ENCODE results near the gene NFIA. TPM values are rescaled to one million over a fixed set of nuclear protein-coding genes. Genes with fewer than 3 reads are reported as not detected.

NFIA gene
- total and polyA plus RNA-seq, 2 donors (not counting 1 experiment from before 2014, with no cell fraction given), result 5.4 to 11.0 TPM

- H3K27me3 ChIP-seq (ENCODE audit: control insufficient read depth, insufficient read depth, low read length), result no peaks in the 10 kb centered on the region
- no peak overlapping the region for H3K4me3 ChIP-seq (replicated peaks in 1 of 4; ENCODE audit: control extremely low read depth in 1 of 4, insufficient read depth in 1 of 4, low read depth in 3 of 4, low read length in 4 of 4)
- H4K20me1 ChIP-seq (ENCODE audit: control insufficient read depth, extremely low read depth, insufficient read depth, low read length), result no peaks in the 10 kb centered on the region
- TF ChIP-seq CTCF (conservative IDR thresholded peaks at IDR 0.05 in 1 of 2, IDR thresholded peaks at IDR 0.05 in 1 of 2; ENCODE audit: low read depth in 1 of 2, low read length in 2 of 2) (no peak), EZH2 (IDR thresholded peaks at IDR 0.05; ENCODE audit: low read length, missing control alignments) (no peak)
- no peak overlapping the region for H3K9ac ChIP-seq (ENCODE audit: insufficient read depth, low read length)
- H3K9me3 ChIP-seq (ENCODE audit: control insufficient read depth, insufficient read depth, low read depth, low read length), result no peaks in the 10 kb centered on the region
- H3K4me1 ChIP-seq (ENCODE audit: control insufficient read depth, extremely low read depth, insufficient read depth, low read length), result no peaks in the 10 kb centered on the region
- H3K36me3 ChIP-seq (ENCODE audit: control insufficient read depth, insufficient read depth, low read length), result no peaks in the 10 kb centered on the region
- no peak overlapping the region for H3K4me2 ChIP-seq (ENCODE audit: extremely low read depth, insufficient read depth, low read length)
- H3K27ac ChIP-seq (ENCODE audit: insufficient read depth, low read length), result no peak overlapping the region
- H3K79me2 ChIP-seq (ENCODE audit: control insufficient read depth, insufficient read depth, low read length), result no peaks in the 10 kb centered on the region
- DNase-seq (ENCODE audit: low read depth in 2 of 2), result no peak
- no peak overlapping the region for H2AFZ ChIP-seq (ENCODE audit: low read length)
Observed at GRCh38 chr1:61498342-61498741, 416.0 kb downstream of the NFIA start.

- Histone ChIP-seq H3K27ac (ENCODE audit: insufficient read depth, low read length) (no peak overlapping the region), H3K9ac (ENCODE audit: insufficient read depth, low read length) (no peak overlapping the region), H3K4me3 (replicated peaks in 1 of 4; ENCODE audit: control extremely low read depth in 1 of 4, insufficient read depth in 1 of 4, low read depth in 3 of 4, low read length in 4 of 4) (no peak overlapping the region), H3K4me1 (ENCODE audit: control insufficient read depth, extremely low read depth, insufficient read depth, low read length) (no peaks in the 10 kb centered on the region), H3K36me3 (ENCODE audit: control insufficient read depth, insufficient read depth, low read length) (no peaks in the 10 kb centered on the region), H3K79me2 (ENCODE audit: control insufficient read depth, insufficient read depth, low read length) (no peaks in the 10 kb centered on the region), H4K20me1 (ENCODE audit: control insufficient read depth, extremely low read depth, insufficient read depth, low read length) (no peaks in the 10 kb centered on the region), H3K27me3 (ENCODE audit: control insufficient read depth, insufficient read depth, low read length) (no peaks in the 10 kb centered on the region), H3K4me2 (ENCODE audit: extremely low read depth, insufficient read depth, low read length) (no peak overlapping the region), H2AFZ (ENCODE audit: low read length) (no peak overlapping the region), H3K9me3 (ENCODE audit: control insufficient read depth, insufficient read depth, low read depth, low read length) (no peaks in the 10 kb centered on the region)
- no peak for TF ChIP-seq CTCF (conservative IDR thresholded peaks at IDR 0.05 in 1 of 2, IDR thresholded peaks at IDR 0.05 in 1 of 2; ENCODE audit: low read depth in 1 of 2, low read length in 2 of 2)
- TF ChIP-seq EZH2 (IDR thresholded peaks at IDR 0.05; ENCODE audit: low read length, missing control alignments), result no peak
- DNase-seq (ENCODE audit: low read depth in 2 of 2), result no peak
Observed at GRCh38 chr1:61501971-61502916, 419.9 kb downstream of the NFIA start.

- Histone ChIP-seq H4K20me1 (ENCODE audit: control insufficient read depth, extremely low read depth, insufficient read depth, low read length) (no peaks in the 10 kb centered on the region), H3K79me2 (ENCODE audit: control insufficient read depth, insufficient read depth, low read length) (no peaks in the 10 kb centered on the region), H3K4me1 (ENCODE audit: control insufficient read depth, extremely low read depth, insufficient read depth, low read length) (no peaks in the 10 kb centered on the region), H3K9me3 (ENCODE audit: control insufficient read depth, insufficient read depth, low read depth, low read length) (no peaks in the 10 kb centered on the region), H3K4me2 (ENCODE audit: extremely low read depth, insufficient read depth, low read length) (no peak overlapping the region), H3K27ac (ENCODE audit: insufficient read depth, low read length) (no peak overlapping the region), H3K36me3 (ENCODE audit: control insufficient read depth, insufficient read depth, low read length) (no peaks in the 10 kb centered on the region), H3K4me3 (replicated peaks in 1 of 4; ENCODE audit: control extremely low read depth in 1 of 4, insufficient read depth in 1 of 4, low read depth in 3 of 4, low read length in 4 of 4) (no peak overlapping the region), H3K9ac (ENCODE audit: insufficient read depth, low read length) (no peak overlapping the region), H2AFZ (ENCODE audit: low read length) (no peak overlapping the region), H3K27me3 (ENCODE audit: control insufficient read depth, insufficient read depth, low read length) (no peaks in the 10 kb centered on the region)
- TF ChIP-seq EZH2 (IDR thresholded peaks at IDR 0.05; ENCODE audit: low read length, missing control alignments) (no peak), CTCF (conservative IDR thresholded peaks at IDR 0.05 in 1 of 2, IDR thresholded peaks at IDR 0.05 in 1 of 2; ENCODE audit: low read depth in 1 of 2, low read length in 2 of 2) (no peak)
- DNase-seq (ENCODE audit: low read depth in 2 of 2), result no peak
Observed at GRCh38 chr1:61504305-61504704, 421.9 kb downstream of the NFIA start.

Data from fibroblast of lung (primary cell).